ENCODE data around the gene PAN2.

DNA sequence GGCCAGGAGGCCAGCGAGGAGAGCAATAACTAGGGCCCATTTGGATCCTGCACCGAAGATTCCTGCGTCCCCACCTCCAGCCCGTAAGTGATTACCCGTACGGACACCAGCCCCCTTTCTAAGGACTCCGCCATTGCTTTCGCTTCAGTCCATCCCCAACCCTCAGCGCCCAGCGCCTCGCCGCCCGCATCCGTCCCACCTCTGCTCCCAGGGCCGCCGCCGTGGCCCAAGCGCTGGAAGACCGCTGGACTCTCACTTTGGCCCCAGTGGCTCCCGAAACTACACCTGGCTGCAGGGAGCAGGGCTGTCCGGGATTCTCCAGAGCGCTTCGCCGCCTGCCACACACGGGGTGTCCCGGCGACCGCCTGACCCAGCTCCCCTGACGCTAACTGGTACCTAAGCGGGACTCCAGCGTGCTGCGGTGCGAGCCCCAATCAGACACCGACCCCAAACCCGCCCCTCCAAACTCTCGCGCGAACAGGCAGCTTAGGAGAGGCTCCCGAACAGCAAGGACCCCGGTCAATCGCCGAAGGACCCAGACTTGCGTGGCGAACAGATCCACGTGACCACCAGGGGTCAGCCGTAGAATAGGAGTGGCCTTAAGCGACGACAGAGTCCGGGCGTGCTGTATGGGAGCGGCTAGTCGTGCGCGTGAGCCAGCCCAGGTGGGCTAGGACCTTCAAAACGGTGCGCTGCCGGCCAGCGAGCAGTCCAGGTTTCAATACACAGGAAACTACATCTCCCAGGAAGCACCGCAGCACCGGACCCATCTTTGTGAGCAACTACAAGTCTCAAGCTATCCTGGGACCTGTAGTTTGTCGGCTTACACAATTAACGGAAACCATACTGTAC is 18.0 kb downstream of the PAN2 start, which contains the start of gene CNPY2:
- TF ChIP-seq POLR2AphosphoS5 (IDR thresholded peaks at IDR 0.05) (peak; percentile 84 to 89 (median 85)), POLR2A (IDR thresholded peaks at IDR 0.05) (peak; percentile 38)
- TF ChIP-seq, protein P1, sequence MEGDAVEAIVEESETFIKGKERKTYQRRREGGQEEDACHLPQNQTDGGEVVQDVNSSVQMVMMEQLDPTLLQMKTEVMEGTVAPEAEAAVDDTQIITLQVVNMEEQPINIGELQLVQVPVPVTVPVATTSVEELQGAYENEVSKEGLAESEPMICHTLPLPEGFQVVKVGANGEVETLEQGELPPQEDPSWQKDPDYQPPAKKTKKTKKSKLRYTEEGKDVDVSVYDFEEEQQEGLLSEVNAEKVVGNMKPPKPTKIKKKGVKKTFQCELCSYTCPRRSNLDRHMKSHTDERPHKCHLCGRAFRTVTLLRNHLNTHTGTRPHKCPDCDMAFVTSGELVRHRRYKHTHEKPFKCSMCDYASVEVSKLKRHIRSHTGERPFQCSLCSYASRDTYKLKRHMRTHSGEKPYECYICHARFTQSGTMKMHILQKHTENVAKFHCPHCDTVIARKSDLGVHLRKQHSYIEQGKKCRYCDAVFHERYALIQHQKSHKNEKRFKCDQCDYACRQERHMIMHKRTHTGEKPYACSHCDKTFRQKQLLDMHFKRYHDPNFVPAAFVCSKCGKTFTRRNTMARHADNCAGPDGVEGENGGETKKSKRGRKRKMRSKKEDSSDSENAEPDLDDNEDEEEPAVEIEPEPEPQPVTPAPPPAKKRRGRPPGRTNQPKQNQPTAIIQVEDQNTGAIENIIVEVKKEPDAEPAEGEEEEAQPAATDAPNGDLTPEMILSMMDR (IDR thresholded peaks at IDR 0.05), result peak in 2 of 3 donors; percentile 31 to 42

Data from breast epithelium (tissue), 3 donors.